Heart left ventricle (tissue), 13 donors: ENCODE data around the gene AURKB.

Experiments used
- CTCF ChIP-seq, 12 donors: fragments of 200-600 bp; sonication (generic) in 4 of 12; IDR thresholded peaks; one replicate each; pipeline versions ENCODE4 v1.5.0 to v1.8.0; 2018 to 2022; ENCODE audit warnings: antibody characterized with exemption in 12 of 12, mild to moderate bottlenecking in 5 of 12
- POLR2A ChIP-seq, 2 donors: fragments of 450-650 bp; IDR thresholded peaks; one replicate each; pipeline ENCODE4 v1.6.1; 2017; ENCODE audit warnings: antibody characterized with exemption in 2 of 2, mild to moderate bottlenecking in 2 of 2, moderate library complexity in 2 of 2
- donor health status: ischemic (EF 13 %, LVEDD 7.1; RV severe dilation, severe dysfunction).
- donor health status: DM: no; HTN: yes; CAD: no.
- donor health status: DM: no; HTN: no; CAD: no.
- donor health status: ischemic (EF 25% LVEDD 6.9; RV normal size, moderate dysfunction).
- donor health status: ischemic (EF 25% LVEDD 5.7; RV mildly dilated, moderate dysfunction).
- donor health status: ischemic (EF 35%, LVEDD 5.7; RV mildly dilated, moderate dysfunction).
- donor health status: nonischemic (EF 11% LVEDD 7.7; RV severe dilation, severe dysfunction).
- donor health status: DM: yes; HTN: yes; CAD: no.
- donor health status: PGD.
- donor health status: ischemic (EF 29% LVEDD 5.4; RV normal size, mild dysfunction).
- donor health status: nonischemic (EF 23%, LVEDD 6.1; RV moderate dilation, normal function).

GRCh38 chr17:8160741-8161221, 49.6 kb downstream of the AURKB start:
- TF ChIP-seq POLR2A (IDR thresholded peaks at IDR 0.05) (no peak), CTCF (IDR thresholded peaks at IDR 0.05) (no peak)
